ENCODE results near the gene PLK3.

GRCh38 chr1:44777547-44777946 lies 22.6 kb upstream of the PLK3 start:
- TF ChIP-seq CTCF (optimal IDR thresholded peaks at IDR 0.05 in 1 of 3, IDR thresholded peaks at IDR 0.05 in 1 of 3, conservative IDR thresholded peaks at IDR 0.05 in 1 of 3; ENCODE audit: extremely low read depth in 1 of 3, insufficient read depth in 2 of 3, low read length in 3 of 3) (no peak), EZH2 (IDR thresholded peaks at IDR 0.05; ENCODE audit: low read length) (no peak)
